Suppressor macrophage (primary cell): ENCODE results near the gene CRACR2B.

Source experiments
- DNase-seq, 4 experiments: peaks; one replicate each; pipeline ENCODE4 v3.0.0-alpha.2; 2020 to 2022

CRACR2B gene

DNA sequence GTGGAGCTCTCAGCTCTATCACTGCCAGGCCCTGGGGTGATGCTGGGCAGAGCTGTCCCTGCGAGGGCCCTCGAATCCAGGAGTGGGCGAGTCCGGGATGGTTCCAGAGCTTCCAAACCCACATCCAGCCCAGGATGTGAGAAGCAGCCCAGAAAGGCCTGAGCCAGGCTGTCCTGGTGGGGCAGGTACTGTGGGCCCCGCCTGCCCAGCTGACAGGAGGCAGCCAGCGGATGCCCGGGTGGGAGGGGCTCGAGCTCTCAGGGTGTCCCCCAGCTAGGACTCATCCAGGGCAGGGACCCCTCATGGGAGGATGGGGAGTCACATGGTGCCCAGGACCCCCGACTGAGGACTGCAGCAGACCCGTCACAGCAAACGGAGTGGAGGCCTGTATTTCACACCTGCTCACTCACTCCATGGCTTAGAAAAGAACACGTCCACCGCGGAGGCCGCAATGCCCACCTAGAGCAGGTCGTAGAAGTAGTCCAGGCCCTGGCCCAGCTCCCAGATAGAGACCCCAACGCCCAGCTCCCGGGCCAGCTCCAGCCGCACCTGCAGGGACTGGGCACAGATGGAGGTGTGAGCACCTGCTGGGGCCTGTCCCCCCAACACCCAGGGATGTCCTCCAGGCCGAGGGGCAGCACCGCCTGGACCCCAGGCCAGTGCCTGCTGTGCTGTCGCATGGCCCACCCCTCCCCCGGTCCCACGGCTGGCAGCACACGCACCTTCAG lies 41.8 kb downstream of the CRACR2B start:
- DNase-seq: no peak

DNA sequence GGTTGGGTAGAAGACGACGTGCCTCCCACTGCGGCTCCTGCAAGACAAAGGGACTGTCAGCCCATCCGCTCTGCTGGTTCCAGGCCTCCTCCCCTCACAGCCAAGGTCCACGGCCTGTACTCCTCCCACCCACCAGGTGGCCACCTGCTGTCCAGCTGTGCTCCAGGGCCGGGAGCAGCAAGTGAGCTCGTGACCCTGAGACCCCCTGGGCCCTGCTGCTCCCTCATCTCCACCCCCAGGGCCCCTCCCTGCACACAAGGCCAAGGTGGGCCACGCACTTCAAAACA lies 42.4 kb downstream of the CRACR2B start:
- no peak for DNase-seq

DNA sequence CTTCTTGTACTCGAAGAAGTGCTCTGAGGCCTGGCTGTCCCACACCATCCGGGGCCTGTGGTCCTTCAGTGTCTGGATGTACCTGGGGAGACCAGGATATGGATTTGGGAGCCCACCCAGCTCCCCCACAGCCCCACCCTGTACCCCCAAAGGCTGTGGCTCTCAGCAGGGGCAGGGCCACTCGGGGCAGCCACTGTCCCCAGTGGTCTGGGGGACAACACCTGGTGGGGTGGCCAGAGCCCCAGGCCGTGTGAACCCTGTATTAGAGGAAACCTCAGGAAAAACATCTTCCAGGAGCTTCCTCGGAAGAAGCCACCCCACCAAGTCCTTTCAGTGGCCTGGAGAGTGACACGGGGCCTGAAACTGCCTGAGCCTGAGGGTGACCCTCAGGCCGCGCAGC lies 42.7 kb downstream of the CRACR2B start:
- DNase-seq: no peak

DNA sequence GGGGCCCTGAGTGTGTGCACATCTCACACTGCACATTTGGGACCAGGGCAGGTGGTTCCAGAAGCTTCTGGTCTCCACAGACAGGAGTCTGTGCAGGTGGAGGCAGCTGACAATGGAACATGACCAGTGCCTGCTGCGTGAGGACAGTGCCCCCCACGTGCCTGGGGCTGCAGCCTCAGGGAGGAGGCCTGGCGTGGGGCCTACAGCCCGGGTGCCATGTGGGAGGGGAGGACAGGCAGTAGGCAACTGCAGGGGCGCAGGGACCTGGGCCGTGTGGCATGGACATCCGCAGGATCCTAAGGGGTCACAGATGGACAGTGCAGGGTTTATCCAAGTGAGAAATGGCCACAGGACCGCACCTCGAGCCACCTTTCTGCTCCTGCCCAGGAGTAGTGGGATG lies 43.8 kb downstream of the CRACR2B start:
- no peak for DNase-seq

DNA sequence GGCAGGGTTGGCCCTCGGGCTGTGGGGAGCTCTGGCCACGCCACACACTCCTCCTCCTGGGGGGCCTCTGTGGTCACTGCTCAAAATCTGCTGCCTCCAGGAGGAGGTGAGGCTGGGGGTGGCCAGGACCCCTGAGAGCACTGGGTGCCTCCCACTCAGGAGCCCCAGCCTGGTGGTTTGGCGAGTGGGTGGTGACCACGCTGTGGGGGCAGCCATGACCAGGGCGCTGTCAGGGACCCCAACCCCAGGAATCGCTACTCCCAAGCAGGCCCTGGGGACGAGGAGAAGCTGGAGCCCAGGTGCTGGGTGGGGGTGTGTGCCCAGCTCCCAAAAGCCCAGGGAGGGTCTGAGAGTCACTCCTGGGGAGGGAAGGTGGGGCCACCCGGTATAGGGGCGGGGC lies 45.1 kb downstream of the CRACR2B start:
- no peak for DNase-seq

DNA sequence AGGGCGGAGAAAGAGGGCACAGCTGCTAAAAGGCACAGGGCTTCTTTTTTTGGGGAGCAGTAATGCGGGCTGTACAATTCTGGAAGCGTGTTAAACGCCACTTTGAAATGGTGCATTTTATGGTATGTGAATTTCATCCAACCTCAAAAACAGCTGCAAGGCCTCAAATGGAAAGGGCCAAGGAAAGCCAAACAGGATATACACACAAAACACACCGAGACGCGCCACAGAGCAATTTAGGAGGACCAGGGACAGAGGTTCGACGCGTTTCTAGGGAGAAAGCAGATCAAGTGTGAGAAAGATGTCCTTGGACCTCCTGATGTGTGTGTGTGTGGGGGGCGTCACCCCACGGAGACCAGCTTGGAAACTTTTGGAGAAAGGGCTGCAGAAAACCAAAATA lies 46.0 kb downstream of the CRACR2B start:
- DNase-seq: no peak

DNA sequence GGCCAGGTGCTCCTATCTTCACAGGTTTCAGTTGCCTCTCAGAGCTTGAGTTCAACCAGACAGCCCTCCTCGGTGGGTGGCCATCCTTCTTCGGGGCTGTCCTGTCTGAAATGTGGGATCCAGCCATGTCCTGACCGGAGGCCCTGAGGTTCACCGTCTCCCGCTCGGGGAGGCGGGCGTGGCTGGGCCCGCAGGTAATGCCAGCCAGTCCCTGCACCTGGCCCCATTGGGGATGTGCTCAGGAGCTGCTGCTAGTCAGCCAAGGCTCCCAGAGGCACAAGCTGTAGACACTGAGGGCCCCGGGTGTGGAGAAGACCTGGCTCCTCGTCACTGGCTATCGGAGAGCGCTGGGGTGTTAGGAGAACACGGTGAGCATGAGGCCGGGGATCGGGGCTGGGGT lies 47.5 kb downstream of the CRACR2B start:
- no peak for DNase-seq

DNA sequence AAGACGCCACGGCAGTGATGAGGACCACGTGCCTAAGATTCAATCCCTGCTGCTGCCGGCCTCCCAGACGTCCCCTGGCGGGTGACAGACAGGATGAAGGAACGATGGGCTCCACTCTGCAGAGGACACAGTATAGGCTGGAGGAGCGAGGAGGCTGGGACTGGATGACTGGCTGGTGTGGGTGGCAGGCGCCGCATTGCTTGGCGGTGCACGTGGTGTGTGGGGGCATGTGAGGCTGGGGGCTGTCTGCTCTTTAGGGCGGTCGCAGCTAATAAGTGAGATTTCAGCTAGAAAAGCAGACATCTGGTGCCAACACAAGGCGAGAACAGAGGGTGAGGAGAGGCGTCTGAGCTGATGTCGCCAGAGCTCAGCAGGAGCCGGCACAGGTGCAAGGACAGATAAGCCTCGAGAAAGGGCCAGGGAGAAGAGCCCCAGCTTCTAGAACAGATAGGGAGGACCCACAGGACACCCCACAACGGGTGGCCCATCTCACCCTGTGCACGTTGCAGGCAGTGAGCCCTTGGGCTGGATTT lies 48.1 kb downstream of the CRACR2B start:
- DNase-seq: no peak

DNA sequence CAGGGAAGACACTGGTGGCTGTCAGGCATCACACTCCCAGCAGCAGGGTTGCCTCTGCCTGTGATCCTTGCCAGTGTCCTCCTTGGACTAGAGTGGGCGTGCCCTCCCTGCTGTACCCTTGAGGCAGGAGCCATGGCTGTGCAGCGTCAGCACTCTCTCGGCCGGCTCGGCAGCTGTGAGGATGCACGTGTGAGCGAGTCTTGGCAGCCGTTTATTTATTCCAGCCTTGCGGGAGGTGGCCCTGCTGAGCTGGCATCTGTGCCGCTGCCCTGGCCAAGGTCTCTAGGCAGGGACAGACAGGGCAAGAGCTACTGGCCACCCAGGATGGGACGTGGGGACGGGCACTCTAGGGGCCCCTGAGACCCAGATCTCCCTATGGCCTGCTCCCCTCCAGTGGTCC lies 48.8 kb downstream of the CRACR2B start:
- no peak for DNase-seq

DNA sequence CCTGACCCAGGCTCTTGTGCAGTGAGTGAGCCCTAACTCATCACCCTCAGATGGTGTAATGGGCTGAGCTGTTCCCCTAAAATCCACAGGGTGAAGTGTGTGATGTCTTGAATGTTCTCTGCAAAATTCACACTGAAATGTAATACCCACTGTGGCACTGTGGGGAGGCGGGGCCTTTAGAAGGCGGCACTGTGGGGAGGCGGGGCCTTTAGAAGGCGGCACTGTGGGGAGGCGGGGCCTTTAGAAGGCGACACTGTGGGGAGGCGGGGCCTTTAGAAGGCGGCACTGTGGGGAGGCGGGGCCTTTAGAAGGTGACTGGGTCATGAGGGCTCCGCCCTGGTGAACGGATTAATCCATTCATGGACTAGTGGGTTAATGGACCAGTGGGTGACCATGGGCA lies 49.8 kb downstream of the CRACR2B start:
- no peak for DNase-seq

DNA sequence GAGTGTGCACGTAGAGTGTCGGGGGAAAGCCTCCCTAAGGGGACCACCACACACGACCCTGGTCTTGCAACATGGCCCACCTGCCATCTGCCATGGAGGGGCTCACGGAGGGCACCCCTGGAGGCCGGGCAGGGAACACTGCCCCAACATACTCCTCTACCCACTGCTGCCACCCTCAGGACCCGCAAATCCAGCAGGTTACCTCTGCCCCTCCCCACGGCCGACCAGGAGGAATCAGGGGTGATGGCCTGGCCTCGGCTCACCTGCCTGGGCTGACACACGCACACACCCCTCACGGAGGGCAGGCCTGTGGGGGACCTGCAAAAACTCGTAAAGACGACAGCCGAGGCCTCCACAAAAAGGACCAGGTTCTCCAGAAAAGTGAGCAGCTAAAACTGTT lies 52.7 kb downstream of the CRACR2B start:
- DNase-seq: no peak
